SH-SY5Y (cell line): ENCODE data around the gene IL16.

Experiments used
- GATA2 ChIP-seq: IDR thresholded peaks from 2 replicates; pipeline ENCODE4 v1.6.1; 2011; ENCODE audit warnings: mild to moderate bottlenecking, low read depth, low read length
- GATA3 ChIP-seq: IDR thresholded peaks from 2 replicates; pipeline ENCODE4 v1.6.1; 2011; ENCODE audit warnings: low read depth, mild to moderate bottlenecking, low read length, moderate library complexity

DNA sequence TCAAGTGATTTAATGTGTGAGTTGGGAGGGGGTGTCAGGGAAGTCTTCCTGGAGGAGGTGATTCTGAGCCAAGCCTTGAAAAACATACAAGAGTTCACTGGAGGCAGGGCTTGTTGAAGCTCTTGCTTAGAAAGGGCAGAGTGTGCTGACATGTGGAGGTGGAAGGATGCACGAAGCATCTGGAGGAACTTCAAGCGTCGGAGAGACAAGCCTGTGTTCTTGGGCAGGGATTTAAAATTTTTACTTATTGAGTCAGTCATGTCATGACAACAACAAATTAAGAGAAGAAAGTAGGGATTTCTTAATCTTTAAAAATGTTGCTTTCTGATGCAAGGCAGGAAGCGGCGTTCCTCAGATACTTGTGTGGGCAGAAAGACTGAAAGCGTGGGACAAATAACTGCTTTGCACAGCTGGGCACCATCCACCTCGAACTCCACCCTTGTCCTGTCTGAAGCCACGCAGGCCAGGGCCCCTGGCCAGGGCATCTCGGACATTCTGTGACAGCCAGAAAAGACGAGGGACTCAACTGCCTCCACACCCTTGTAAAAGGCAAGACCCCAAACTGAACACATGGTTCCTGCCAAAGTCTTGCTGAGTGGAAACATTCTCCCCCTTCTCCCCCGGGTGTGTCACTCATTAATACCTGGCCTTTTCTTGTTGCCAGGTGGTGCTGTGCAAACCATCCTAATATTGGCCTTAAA lies 6.9 kb upstream of the IL16 start:
- TF ChIP-seq GATA3 (no peak), GATA2 (no peak)
